GM18519 (cell line): ENCODE results near the gene DCDC1.

Source experiments
- ATAC-seq: cut with Tn5 transposase; IDR thresholded peaks from one replicate; pipeline ENCODE4 v1.9.1; 2021; ENCODE audit warnings: mild to moderate bottlenecking, moderate library complexity; ENCODE audit not compliant: unreplicated experiment, low FRiP score

DCDC1 gene

DNA sequence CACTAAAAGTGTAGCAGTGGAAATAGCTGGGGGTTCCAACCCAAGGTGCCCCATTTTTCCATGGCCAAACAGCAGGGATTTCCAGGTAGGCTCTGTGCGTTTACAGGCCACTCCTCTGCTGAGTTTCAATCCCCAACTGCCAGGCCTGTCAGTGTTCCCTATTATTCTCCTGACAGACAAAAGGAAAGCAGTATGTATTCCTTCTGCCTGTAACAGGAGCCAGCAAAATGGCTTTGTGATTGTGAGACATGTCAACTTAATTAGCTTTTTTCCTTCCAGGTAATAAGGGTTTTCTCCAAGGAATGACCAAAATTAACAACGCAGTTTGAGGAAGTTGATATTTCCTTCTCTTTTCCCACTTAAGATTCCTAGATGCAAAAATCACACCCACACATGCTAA lies 506.3 kb downstream of the DCDC1 start:
- ATAC-seq, result no peak

DNA sequence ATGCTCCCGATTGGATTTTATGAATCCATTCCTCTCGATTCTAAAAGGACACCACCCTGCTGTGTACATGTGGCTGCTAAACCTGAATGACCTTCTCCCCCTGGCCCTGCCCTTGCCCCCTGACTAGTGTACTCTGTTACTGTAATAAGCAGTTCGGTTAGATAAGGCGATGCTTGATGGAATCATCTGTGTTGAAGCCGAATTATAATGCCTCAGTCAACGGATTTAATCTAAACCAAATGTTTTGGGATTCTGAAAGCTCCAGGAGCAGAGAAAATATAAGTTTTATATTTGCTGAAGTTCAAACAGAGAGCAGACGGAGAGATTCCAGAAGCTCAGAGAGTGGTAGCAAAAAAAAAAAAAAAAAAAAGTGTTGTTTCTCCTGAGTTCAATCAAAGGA lies 508.0 kb downstream of the DCDC1 start:
- ATAC-seq, result no peak

DNA sequence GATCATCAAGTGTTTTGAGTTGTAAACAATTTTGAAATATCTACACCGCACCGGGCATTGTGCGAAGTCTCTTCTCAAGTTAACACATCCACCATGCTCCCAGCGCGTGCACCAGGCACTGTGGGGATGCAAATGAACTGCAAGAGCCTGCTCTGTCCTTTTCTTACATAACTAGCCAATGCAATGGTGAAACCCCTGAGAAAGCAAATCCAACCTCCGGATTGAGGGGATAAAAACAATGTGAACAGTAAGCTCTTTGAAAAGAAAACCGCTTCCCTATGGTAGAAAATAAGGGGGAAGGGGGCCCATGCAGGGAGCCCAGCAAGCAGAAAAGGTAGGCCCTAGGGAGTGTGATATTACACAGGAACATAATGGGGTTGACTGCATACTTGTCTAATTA lies 508.5 kb downstream of the DCDC1 start:
- no peak for ATAC-seq

DNA sequence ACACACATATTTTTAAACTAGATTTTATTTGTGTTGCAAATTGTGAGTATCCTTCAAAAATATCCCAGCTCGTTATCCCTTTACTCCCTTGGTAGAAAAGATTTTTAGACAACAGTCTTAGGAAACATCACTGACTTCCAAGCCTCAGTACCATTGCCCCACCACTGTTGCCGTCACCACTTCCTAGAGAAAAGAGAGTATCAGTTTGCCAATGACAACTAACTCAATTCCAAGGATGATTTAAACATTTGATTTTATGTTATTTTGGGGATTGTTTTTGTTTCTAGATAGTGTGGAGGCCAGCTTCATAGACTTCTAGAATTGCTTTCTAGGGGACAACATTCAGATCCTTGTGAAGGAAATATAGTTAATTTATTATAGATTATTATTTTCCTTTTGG lies 509.4 kb downstream of the DCDC1 start:
- ATAC-seq, result no peak

DNA sequence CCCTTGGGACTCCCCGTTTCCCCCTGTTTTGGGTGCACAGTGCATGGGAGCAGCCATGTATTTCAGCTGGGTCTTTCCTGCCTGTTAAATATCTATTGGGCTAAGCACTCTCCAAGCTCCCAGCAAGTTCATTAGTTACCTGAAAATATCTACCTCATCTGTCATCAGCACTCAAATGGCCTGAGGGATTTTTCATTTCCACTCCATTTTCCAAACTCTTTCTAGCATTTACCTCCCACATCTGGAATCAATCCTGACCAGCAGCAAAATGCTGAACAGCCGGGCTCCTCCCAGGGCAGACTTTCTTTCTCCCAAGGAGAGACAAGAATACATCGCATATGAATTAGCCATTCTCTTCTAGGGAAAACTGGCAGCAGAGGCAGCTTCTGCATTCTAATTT lies 509.9 kb downstream of the DCDC1 start:
- no peak for ATAC-seq

DNA sequence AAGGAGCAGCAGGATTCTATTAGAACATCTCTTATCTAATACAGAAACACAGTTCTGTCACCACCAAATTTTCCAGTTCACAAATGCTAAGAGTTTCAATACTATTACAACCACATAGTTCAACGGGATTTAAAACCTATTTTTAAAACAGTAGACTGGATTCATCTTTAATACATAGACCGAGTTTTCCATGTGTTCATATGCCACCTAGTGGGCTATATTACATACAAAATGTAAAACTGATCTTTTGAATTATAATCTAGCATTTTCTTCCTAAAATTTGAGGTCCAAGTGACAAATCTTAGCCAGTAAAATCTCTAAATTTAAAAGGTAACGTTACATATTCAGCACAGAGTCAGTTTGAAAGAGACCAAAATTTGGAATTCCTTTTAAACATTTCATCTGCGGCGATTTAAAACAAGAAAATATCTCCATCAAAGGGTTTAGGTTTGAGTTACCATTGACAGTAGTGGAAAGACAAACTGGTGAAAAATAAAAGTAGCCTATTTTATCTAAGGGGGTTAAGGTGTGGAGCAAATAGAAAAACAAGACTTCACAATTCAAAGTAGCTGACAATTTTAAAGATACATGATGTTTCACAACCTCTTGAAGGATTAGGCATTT lies 514.0 kb downstream of the DCDC1 start:
- ATAC-seq, result no peak

DNA sequence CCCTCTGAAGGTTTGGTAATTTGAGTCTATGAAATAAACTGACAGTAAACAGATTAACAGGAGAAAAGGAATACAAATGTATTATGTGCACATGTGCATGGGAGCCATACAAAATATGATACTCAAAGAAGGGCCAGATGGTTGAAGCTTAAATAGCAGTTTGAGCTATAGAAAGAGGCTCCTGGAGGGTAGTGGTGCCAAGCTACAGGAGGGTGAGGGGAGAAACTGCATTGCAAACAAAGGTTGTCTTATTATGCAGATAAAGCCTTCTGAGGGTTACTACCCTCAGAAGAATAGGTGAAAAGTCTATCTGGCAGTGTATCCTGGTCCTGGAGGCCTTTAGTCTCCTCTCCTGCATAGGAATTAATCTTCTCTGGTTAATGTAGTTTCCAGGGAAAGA lies 516.1 kb downstream of the DCDC1 start:
- no peak for ATAC-seq

DNA sequence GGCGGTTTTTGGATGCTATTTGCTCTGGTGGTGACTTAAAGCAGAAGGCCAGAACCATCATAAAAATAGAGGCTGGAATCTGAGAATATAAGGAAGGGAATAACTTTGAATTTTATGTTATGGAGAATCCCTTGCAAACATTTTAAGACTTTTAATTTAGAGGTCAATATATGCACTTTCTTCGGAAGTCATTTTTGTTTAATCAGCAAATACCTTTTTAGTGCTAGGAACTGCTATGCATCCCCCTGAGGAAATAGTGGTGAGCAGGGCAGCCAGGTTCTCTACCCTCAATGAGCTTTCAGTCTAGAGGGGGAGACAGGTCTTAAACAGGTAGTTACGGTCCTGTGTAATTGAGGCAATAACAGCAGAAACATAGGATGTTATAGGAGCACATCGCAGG lies 516.9 kb downstream of the DCDC1 start:
- no peak for ATAC-seq

DNA sequence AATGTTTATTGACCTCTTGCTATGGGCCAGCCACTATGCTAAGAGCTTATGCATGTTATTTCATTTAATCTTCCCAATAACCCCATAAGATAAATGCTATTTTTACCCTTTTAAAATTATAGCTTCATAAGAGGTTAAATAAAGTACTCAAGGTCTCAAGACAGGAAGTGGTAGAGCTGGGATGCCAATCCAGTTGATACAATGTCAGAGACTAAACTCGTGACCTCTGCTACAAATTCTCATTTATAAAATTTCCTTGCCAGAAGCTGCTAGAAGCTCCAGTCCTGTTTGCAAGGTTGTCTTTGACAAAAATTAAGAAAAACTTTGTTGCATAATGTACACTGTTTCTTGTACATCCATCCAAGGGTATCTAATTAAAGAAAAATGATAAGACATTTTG lies 517.4 kb downstream of the DCDC1 start:
- no peak for ATAC-seq

DNA sequence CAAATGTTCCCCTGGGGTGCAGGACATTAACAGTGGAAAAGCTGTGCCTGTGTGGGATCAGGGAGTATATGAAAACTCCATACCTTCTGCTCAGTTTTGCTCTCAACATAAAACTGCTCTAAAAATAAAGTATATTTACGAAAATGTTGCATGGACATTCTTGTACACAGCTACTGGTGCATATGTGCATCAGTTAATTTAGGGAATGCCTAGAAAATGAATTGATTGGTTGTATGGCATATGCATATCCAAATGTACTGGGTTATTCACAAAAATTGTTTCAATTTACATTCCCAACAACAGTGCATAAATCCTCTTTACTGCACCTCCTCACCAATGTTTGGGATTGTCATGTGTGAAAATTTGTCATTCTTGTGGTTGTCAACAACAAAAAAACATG lies 532.3 kb downstream of the DCDC1 start:
- ATAC-seq, result no peak

DNA sequence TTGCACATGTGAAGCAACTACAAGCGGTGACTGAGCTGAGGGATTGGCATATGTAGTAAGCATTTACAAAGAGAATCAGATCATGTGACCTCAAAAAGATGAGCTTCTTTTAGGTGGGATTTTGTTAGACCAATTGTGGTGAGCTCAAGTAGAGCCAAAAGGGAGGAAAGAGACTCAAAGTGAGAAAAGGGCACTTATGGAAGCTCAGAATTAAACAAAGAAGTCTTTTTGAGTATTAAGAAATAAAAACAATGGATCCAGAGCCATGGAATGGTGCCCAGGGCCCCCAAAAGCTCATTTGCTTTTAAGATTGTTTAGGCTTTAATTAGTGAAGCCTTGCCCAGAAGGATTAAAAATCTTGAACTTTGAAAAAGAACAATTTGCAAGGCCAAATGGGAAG lies 536.7 kb downstream of the DCDC1 start:
- no peak for ATAC-seq

DNA sequence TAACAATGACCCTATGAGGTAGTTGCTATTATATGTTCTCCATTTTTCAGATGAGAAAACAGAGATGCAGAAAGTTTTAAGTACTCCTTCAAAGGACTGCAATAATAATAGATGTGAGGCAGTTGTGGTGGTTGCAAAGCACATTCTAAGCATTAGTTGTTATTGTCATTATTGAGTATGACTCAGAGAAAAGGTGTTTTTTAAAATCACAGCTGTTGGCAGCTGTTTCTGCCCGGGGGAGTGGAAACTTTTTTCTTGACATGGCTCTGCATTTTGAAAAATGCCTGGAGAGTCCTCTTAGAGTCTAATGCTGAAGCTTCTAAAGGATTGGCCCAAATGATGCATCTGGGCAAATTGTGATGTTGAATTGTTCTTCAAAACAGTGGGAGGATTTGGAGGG lies 538.9 kb downstream of the DCDC1 start:
- ATAC-seq, result no peak

DNA sequence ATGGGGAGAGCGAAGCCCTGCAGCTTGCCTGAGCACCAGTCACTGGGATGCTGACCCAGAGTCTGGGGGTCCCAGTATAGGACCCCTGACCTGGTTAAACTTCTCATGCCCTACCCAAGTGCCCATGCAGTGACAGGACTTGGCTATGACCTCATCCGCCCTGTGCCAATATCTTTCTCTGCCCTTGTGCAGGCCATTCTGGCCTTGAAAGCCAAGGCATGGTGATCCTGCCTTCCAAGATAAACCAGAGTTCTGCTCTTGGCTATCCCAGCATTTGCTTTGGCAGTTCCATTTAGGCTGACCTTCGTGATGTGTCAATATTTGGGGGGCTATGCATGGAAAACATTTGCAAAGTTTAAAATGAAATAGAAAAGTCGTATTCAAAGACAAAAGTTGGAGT lies 542.6 kb downstream of the DCDC1 start:
- no peak for ATAC-seq

DNA sequence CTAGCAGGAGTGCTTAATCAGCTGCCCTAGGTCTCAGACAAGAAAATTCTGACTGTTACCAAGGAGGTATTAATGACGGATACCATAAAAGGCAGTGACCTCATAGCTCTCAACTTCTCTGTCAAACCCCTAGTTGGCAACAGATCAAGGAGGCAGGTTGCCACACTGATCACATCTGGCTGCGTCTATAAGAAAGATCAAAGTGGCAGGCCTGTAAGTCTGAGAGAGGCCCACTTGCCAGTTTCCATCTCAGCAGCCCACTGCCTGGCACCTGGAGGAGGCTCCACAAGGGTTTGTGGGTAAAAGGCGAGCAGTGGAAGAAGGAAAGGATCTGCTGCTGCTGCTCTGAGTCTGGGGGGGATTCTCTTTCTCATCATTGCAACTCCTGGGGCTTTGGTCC lies 543.8 kb downstream of the DCDC1 start:
- no peak for ATAC-seq

DNA sequence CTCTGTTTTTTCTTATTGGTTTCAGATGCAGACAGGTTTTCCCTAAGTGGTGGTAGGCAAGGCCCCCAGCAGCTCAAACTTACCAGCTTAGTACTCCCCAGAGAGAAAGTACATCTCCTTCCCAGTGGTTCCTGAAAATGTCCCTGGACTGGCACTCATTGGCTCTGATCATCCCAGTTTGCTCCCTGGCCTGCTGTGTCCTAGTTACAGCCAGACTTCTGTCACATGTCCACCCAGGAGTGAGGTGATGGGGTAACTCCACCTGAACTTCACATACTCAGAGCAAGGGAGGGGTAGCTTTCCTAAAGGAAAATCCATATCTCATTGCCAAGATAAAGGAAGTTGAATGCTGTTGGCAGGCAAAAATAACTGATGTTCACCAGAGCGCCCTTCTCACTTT lies 546.4 kb downstream of the DCDC1 start:
- ATAC-seq, result no peak

DNA sequence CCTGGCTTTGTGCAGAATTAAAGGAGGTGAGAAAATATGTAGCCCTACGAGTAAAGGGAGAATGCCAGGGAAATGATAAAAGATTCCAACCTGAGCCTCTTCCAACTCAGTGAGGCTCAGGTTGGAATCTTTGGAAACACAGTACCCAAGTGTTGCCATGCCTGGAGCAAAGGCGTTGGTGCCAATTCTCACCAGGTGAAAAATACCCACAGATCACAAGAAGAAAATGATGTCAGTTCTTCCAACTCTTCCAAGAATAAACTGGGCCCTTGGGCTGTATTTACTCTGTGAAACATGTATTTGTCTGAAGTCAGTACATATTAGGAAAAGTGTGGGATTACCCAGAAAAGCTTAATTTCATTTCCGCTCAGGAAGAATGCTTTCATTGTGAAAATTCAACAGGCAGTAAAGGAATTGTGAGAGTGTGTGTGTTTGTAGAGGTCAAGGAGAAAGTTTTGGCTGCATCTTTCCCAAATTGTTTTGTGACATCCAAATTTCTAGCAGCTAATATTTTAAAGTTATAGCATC lies 548.0 kb downstream of the DCDC1 start:
- ATAC-seq, result no peak

DNA sequence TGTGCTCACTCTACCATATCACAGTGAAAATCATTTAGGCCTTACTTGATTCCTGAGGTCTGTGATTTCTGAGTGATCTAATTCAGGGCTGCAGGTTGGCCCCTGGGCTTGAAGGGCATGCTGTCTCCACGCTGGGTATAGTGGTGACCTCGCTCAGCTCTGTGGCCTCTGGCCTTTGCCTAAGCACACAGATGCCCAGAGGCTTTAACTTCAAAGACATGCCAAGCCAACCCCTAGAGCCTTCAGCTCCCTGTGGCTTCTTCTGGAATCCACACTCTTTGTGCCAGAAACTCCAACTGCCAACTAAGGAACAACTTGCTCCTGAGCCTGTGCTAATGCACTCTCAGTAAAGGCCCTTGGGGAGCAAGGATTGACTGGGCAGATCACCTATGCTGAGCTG lies 550.8 kb downstream of the DCDC1 start:
- no peak for ATAC-seq

DNA sequence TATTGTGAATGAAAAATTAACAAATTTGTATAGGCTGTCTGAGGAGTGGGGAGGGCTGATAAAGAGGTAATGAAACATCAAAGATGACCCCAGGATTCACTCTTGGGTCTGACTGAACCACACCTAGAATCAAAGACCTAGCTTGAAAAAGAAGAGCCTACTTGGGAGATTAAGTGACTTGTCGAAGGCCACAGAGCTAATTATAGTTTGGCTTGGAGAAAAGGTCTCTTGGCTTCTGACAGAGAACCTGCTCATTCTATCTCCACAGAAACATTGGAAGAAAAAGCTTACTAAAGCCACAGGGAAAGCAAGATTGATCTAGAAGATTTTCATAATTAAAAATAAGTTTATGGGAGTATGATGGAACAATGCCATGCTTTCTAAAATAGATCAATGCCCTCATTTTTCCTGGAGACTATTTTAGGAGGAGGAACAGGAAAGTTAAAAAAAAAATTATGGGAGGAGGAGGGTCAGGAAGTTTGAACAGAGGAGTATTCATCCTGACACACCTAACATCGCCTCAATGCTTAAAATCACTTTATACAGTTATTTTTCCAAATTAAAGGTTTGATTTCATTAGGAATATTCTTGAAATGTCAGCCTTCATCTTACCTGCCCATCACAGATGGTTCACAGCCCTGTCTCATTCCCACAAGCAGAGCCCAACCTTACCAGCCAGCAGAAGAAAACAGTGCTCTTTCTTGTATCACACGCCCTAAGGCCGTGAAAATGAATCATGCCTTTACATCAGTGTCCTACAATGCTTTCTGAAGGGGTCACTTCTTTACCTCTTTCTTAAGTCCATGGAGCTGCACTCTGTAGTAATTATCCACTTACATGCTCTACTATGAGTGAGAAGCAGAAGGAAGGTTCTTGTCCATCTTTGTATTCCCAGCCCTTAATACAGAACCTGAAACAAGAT lies 552.3 kb downstream of the DCDC1 start:
- ATAC-seq, result no peak

DNA sequence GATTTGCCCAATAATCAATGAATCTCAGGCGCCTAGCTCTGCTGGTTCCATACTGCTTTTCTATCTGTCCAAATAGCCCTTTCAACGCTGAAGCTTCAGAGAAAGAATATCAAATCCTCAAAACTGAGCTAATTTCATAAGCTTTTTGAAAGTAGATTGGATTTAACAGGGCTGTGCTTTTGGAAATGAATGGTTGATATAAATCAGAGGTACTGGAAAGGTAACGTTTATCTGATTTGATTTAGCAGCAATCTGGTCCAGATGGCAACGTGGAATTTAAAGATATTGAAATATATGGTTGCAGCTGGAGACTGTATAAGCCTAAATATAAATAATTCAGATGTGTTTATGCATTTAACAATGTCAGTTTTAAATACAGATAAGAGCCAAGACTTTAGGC lies 553.9 kb downstream of the DCDC1 start:
- no peak for ATAC-seq

DNA sequence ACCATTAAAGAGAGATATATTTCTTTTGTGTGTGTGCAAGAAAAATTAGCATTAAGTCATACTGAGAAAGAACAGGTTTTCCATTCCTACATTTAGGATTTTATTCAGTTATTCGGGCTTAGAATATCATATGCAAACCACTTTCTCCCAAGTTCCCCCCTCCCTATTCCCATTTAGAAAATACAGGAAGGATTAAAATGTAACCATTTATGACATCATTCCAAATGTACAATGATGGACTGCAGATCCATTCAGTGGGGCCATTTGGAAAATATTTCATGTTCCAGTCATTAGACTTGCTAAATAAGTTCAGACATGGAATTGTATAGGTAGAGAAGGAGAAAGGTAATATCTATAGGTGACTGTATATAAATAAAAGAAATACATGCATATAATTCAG lies 554.8 kb downstream of the DCDC1 start:
- no peak for ATAC-seq
